ENCODE data around the gene SUMF1. TPM values are rescaled to one million over a fixed set of nuclear protein-coding genes. Genes with fewer than 3 reads are reported as not detected.
"Not testable (repeated sequence)": the region's sequence is repeated elsewhere in the genome, so short reads cannot be mapped to it uniquely, and the experiment has no call there.

The SUMF1 gene
- total and polyA plus RNA-seq, 2 experiments from 2014 or later, result 23.5 to 29.9 TPM

- no peaks in the 10 kb centered on the region for H3K9me3 ChIP-seq (ENCODE audit: low read depth)
- H3K36me3 ChIP-seq, result no peaks in the 10 kb centered on the region
- no peak overlapping the region for H3K4me3 ChIP-seq
- H3K27me3 ChIP-seq, result no peaks in the 10 kb centered on the region
- DNase-seq (ENCODE audit: low read depth in 1 of 2, low spot score in 1 of 2), result no peak
- no peak for TF ChIP-seq CTCF (IDR thresholded peaks at IDR 0.05; ENCODE audit: low read depth, low read length)
- no peaks in the 10 kb centered on the region for H3K4me1 ChIP-seq (ENCODE audit: low read depth)
- no peak overlapping the region for H3K27ac ChIP-seq
Observed at GRCh38 chr3:4335840-4336562, 131.1 kb downstream of the SUMF1 start.

- TF ChIP-seq CTCF (IDR thresholded peaks at IDR 0.05; ENCODE audit: low read depth, low read length), result no peak
- H3K36me3 ChIP-seq, result no peaks in the 10 kb centered on the region
- no peaks in the 10 kb centered on the region for H3K9me3 ChIP-seq (ENCODE audit: low read depth)
- H3K4me1 ChIP-seq (ENCODE audit: low read depth), result no peaks in the 10 kb centered on the region
- no peak overlapping the region for H3K4me3 ChIP-seq
- H3K27me3 ChIP-seq, result no peaks in the 10 kb centered on the region
- no peak for DNase-seq (ENCODE audit: low read depth in 1 of 2, low spot score in 1 of 2)
- no peak overlapping the region for H3K27ac ChIP-seq
Observed at GRCh38 chr3:4334548-4334947, 132.5 kb downstream of the SUMF1 start.

GRCh38 chr3:4332991-4333390 lies 134.1 kb downstream of the SUMF1 start:
- no peaks in the 10 kb centered on the region for H3K36me3 ChIP-seq
- H3K27ac ChIP-seq, result no peak overlapping the region
- H3K4me1 ChIP-seq (ENCODE audit: low read depth), result no peaks in the 10 kb centered on the region
- H3K9me3 ChIP-seq (ENCODE audit: low read depth), result no peaks in the 10 kb centered on the region
- DNase-seq (ENCODE audit: low read depth in 1 of 2, low spot score in 1 of 2), result no peak
- no peak overlapping the region for H3K4me3 ChIP-seq
- H3K27me3 ChIP-seq, result no peaks in the 10 kb centered on the region
- TF ChIP-seq CTCF (IDR thresholded peaks at IDR 0.05; ENCODE audit: low read depth, low read length), result no peak

GRCh38 chr3:4332574-4332973 lies 134.5 kb downstream of the SUMF1 start:
- no peaks in the 10 kb centered on the region for H3K27me3 ChIP-seq
- no peak for DNase-seq (ENCODE audit: low read depth in 1 of 2, low spot score in 1 of 2)
- H3K4me1 ChIP-seq (ENCODE audit: low read depth), result no peaks in the 10 kb centered on the region
- H3K4me3 ChIP-seq, result no peak overlapping the region
- H3K27ac ChIP-seq, result no peak overlapping the region
- TF ChIP-seq CTCF (IDR thresholded peaks at IDR 0.05; ENCODE audit: low read depth, low read length), result no peak
- no peaks in the 10 kb centered on the region for H3K9me3 ChIP-seq (ENCODE audit: low read depth)
- H3K36me3 ChIP-seq, result no peaks in the 10 kb centered on the region

- no peaks in the 10 kb centered on the region for H3K4me1 ChIP-seq (ENCODE audit: low read depth)
- no peaks in the 10 kb centered on the region for H3K9me3 ChIP-seq (ENCODE audit: low read depth)
- DNase-seq (ENCODE audit: low read depth in 1 of 2, low spot score in 1 of 2), result no peak
- H3K27ac ChIP-seq, result no peak overlapping the region
- no peaks in the 10 kb centered on the region for H3K36me3 ChIP-seq
- no peak overlapping the region for H3K4me3 ChIP-seq
- TF ChIP-seq CTCF (IDR thresholded peaks at IDR 0.05; ENCODE audit: low read depth, low read length), result no peak
- no peaks in the 10 kb centered on the region for H3K27me3 ChIP-seq
Observed at GRCh38 chr3:4332111-4332510, 135.0 kb downstream of the SUMF1 start.

- not testable (repeated sequence) for H3K9me3 ChIP-seq (ENCODE audit: low read depth); H3K27me3 ChIP-seq; DNase-seq (ENCODE audit: low read depth in 1 of 2, low spot score in 1 of 2); H3K36me3 ChIP-seq; H3K27ac ChIP-seq; H3K4me1 ChIP-seq (ENCODE audit: low read depth); H3K4me3 ChIP-seq
Observed at GRCh38 chr3:4329806-4330205, 137.3 kb downstream of the SUMF1 start.

All from cardiac muscle cell (in vitro differentiated cells and primary cell).